A549 treated with AZD2906 at 1 μM for 4 hours (cell line): ENCODE data around the gene BOK. TPM values are rescaled to one million over a fixed set of nuclear protein-coding genes. Genes with fewer than 3 reads are reported as not detected.

Experiments
- total RNA-seq: library from RNA; stranded (reverse); fragments of 200-300 nt; extraction: Qiagen RNA extraction; gene quantifications from 5 replicates; pipeline ENCODE4 v1.2.3, GENCODE V29; 2022

Gene BOK
- total RNA-seq, result 28.3 to 40.7 TPM (median 38.1 TPM) in 5 replicates

GRCh38 chr2:241558532-241559322 lies at the start of gene BOK:
TSS of gene BOK (plus strand) at chr2:241558745. CDS start at chr2:241559484, 739 bp downstream.

Other genes starting within 250 kb of the BOK start
- 247 to 274 TPM (median 250 TPM) in 5 replicates for gene HDLBP, start 243.1 kb upstream of the BOK start, total RNA-seq
- 224 to 307 TPM (median 248 TPM) in 5 replicates for gene SEPTIN2, start 242.8 kb upstream of the BOK start, total RNA-seq
- gene FARP2, start 202.5 kb upstream of the BOK start, total RNA-seq, result 23.6 to 28.9 TPM (median 26.2 TPM) in 5 replicates
- 101 to 117 TPM (median 112 TPM) in 5 replicates for gene STK25, start 50.2 kb upstream of the BOK start, total RNA-seq
- gene THAP4, start 78.4 kb downstream of the BOK start, total RNA-seq, result 60.4 to 82.6 TPM (median 76.5 TPM) in 5 replicates
- 47.1 to 71.6 TPM (median 48.4 TPM) in 5 replicates for gene ATG4B, start 78.9 kb downstream of the BOK start, total RNA-seq
- gene DTYMK, start 128.1 kb downstream of the BOK start, total RNA-seq, result 120 to 156 TPM (median 134 TPM) in 5 replicates
- 18.8 to 25.8 TPM (median 21.4 TPM) in 5 replicates for gene ING5, start 143.3 kb downstream of the BOK start, total RNA-seq
- gene D2HGDH, start 175.9 kb downstream of the BOK start, total RNA-seq, result 6.0 to 10.3 TPM (median 9.1 TPM) in 5 replicates
- gene GAL3ST2, start 218.1 kb downstream of the BOK start, total RNA-seq, result 0.11 to 0.37 TPM (median 0.25 TPM) in 5 replicates